Mammary epithelial cell (primary cell): ENCODE data around the gene COPZ1.
A peak's percentile ranks its signal among the peaks of the same experiment; 100 is the strongest.

Experiments used
- EZH2 ChIP-seq: IDR thresholded peaks from 2 replicates; pipeline ENCODE4 v1.6.1; 2012; ENCODE audit warnings: low read length, inconsistent platforms, borderline replicate concordance
- TF ChIP-seq, protein P1 (sequence below), 2 donors: IDR thresholded peaks in 1 of 2; conservative IDR thresholded peaks in 1 of 2; 2 replicates each; pipeline ENCODE4 v1.5.1; 2011 to 2012; ENCODE audit warnings: inconsistent platforms in 2 of 2, low read length in 2 of 2, mild to moderate bottlenecking in 2 of 2, control low read depth in 1 of 2, low read depth in 1 of 2; ENCODE audit not compliant: insufficient read depth in 1 of 2; ENCODE audit errors: extremely low read depth in 1 of 2

- TF ChIP-seq, protein P1, sequence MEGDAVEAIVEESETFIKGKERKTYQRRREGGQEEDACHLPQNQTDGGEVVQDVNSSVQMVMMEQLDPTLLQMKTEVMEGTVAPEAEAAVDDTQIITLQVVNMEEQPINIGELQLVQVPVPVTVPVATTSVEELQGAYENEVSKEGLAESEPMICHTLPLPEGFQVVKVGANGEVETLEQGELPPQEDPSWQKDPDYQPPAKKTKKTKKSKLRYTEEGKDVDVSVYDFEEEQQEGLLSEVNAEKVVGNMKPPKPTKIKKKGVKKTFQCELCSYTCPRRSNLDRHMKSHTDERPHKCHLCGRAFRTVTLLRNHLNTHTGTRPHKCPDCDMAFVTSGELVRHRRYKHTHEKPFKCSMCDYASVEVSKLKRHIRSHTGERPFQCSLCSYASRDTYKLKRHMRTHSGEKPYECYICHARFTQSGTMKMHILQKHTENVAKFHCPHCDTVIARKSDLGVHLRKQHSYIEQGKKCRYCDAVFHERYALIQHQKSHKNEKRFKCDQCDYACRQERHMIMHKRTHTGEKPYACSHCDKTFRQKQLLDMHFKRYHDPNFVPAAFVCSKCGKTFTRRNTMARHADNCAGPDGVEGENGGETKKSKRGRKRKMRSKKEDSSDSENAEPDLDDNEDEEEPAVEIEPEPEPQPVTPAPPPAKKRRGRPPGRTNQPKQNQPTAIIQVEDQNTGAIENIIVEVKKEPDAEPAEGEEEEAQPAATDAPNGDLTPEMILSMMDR (conservative IDR thresholded peaks at IDR 0.05 in 1 of 2, IDR thresholded peaks at IDR 0.05 in 1 of 2; ENCODE audit: extremely low read depth in 1 of 2, insufficient read depth in 1 of 2, low read depth in 1 of 2, low read length in 2 of 2) = peak; percentile 21 to 27
- no peak for TF ChIP-seq EZH2
These were observed 39.5 kb upstream of the COPZ1 start for GRCh38 chr12:54285150-54286041.
